ENCODE data around the gene AOPEP. TPM values are rescaled to one million over a fixed set of nuclear protein-coding genes. Genes with fewer than 3 reads are reported as not detected.

AOPEP gene
- total RNA-seq, 1 donor from 2014 or later, result 92.3 TPM

- TF ChIP-seq CTCF (IDR thresholded peaks at IDR 0.05), result no peak
- H3K4me1 Mint-ChIP-seq (ENCODE audit: low read depth), result peaks cover 97% of the 10 kb centered on the region
- H3K36me3 Mint-ChIP-seq (ENCODE audit: low read depth), result peaks cover 11% of the 10 kb centered on the region
- no peaks in the 10 kb centered on the region for H3K27me3 Mint-ChIP-seq (ENCODE audit: low read depth)
- H3K4me3 Mint-ChIP-seq (ENCODE audit: unreplicated experiment), result no peak overlapping the region
- H3K27ac Mint-ChIP-seq (ENCODE audit: unreplicated experiment), result peak overlapping the region; percentile 82
- no peak for DNase-seq (ENCODE audit: low spot score)
- H3K9me3 Mint-ChIP-seq (ENCODE audit: low read depth), result no peaks in the 10 kb centered on the region
Measured at GRCh38 chr9:95053611-95054570, 327.4 kb downstream of the AOPEP start.

DNA sequence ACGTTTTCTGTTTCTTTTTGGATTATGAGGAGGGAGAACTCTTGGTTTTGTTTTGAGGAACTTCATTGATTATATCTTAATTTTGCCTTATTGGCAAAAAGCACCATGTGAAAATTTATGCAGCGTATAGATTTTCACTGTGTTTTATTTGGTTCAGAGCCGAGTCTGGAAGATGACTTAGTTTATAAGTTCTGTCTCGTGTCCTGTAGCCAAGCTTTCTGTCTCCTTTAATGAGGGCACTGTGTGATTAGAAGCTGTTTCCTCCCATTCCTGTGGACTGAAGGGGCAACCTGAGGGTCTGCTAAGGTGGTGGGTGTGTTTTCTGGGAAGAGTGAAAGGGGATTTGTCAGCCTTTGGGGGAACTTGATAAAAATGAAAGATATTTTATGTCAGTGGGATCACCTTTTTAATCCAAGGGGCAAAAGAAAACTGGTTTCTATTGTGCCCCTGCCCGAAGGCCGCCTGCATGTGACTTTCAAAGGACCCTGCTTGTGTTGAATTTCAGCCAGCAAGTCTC, 328.9 kb downstream of the AOPEP start:
- TF ChIP-seq CTCF (IDR thresholded peaks at IDR 0.05), result no peak
- Mint-ChIP-seq H3K27ac (ENCODE audit: unreplicated experiment) (peak overlapping the region; percentile 99), H3K27me3 (ENCODE audit: low read depth) (no peaks in the 10 kb centered on the region), H3K4me3 (ENCODE audit: unreplicated experiment) (peak overlapping the region; percentile 51), H3K9me3 (ENCODE audit: low read depth) (no peaks in the 10 kb centered on the region), H3K4me1 (ENCODE audit: low read depth) (peaks cover 97% of the 10 kb centered on the region), H3K36me3 (ENCODE audit: low read depth) (peaks cover 14% of the 10 kb centered on the region)
- DNase-seq (ENCODE audit: low spot score), result no peak

DNA sequence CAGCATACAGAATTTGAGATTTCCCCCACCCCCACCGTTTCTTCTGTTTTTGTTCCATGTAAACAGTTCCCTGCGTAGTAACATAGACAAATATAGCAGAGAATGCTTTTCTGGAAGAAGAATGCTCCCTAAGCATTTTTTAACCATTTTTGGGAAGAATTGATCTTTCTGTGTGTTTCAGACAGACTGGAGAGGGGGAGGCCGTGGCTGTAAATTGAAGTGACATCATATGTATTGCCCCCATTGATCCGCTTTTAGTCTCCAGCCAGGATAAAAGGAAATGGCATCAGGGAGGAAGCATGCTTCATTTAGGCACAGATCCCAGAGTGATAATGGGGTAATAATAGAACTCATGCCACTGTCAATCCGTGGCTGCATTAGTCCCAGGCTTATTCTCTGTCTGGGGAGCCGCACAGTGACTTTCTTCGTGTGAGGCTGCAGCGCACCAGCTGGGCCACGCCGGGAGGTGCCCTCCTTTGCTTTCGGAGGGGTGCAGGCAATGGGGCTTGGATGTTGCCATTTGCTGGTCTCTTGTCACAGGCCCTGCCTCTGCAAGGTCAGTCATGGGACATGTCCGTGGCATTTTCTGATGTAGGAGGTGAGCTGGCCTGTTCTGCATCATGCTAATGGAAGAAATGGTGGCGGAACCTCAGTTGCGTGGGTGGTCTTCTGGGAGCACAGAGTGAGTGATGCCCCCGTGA, 329.5 kb downstream of the AOPEP start:
- DNase-seq (ENCODE audit: low spot score), result no peak
- Mint-ChIP-seq H3K4me3 (ENCODE audit: unreplicated experiment) (peak overlapping the region; percentile 51), H3K4me1 (ENCODE audit: low read depth) (peaks cover 97% of the 10 kb centered on the region), H3K36me3 (ENCODE audit: low read depth) (peaks cover 17% of the 10 kb centered on the region), H3K9me3 (ENCODE audit: low read depth) (no peaks in the 10 kb centered on the region), H3K27me3 (ENCODE audit: low read depth) (no peaks in the 10 kb centered on the region), H3K27ac (ENCODE audit: unreplicated experiment) (peak overlapping the region; percentile 99)
- TF ChIP-seq CTCF (IDR thresholded peaks at IDR 0.05), result no peak

GRCh38 chr9:95057101-95057500, 330.6 kb downstream of the AOPEP start:
- TF ChIP-seq CTCF (IDR thresholded peaks at IDR 0.05), result no peak
- Mint-ChIP-seq H3K36me3 (ENCODE audit: low read depth) (peaks cover 16% of the 10 kb centered on the region), H3K4me1 (ENCODE audit: low read depth) (peaks cover 95% of the 10 kb centered on the region), H3K4me3 (ENCODE audit: unreplicated experiment) (peak overlapping the region; percentile 51), H3K9me3 (ENCODE audit: low read depth) (no peaks in the 10 kb centered on the region), H3K27ac (ENCODE audit: unreplicated experiment) (peak overlapping the region; percentile 99), H3K27me3 (ENCODE audit: low read depth) (no peaks in the 10 kb centered on the region)
- no peak for DNase-seq (ENCODE audit: low spot score)

- no peak for TF ChIP-seq CTCF (IDR thresholded peaks at IDR 0.05)
- Mint-ChIP-seq H3K4me1 (ENCODE audit: low read depth) (peaks cover 90% of the 10 kb centered on the region), H3K4me3 (ENCODE audit: unreplicated experiment) (peak overlapping the region; percentile 10), H3K27me3 (ENCODE audit: low read depth) (no peaks in the 10 kb centered on the region), H3K36me3 (ENCODE audit: low read depth) (peaks cover 20% of the 10 kb centered on the region), H3K9me3 (ENCODE audit: low read depth) (no peaks in the 10 kb centered on the region), H3K27ac (ENCODE audit: unreplicated experiment) (peak overlapping the region; percentile 99)
- no peak for DNase-seq (ENCODE audit: low spot score)
Measured at GRCh38 chr9:95058121-95058785, 331.8 kb downstream of the AOPEP start.
